Osteocyte (in vitro differentiated cells): ENCODE data around the gene P2RY10. TPM values are rescaled to one million over a fixed set of nuclear protein-coding genes. Genes with fewer than 3 reads are reported as not detected.
A peak's percentile ranks its signal among the peaks of the same experiment; 100 is the strongest.
"Not testable (repeated sequence)": the region's sequence is repeated elsewhere in the genome, so short reads cannot be mapped to it uniquely, and the experiment has no call there.

Experiments used
- DNase-seq: peaks from one replicate; pipeline ENCODE4 v3.0.0; 2021; ENCODE audit warnings: mixed read lengths; ENCODE audit not compliant: unreplicated experiment; ENCODE audit errors: extremely low spot score
- H3K27ac Mint-ChIP-seq: one replicate; pipeline ENCODE4 v1.8.0; 2021; ENCODE audit warnings: mild to moderate bottlenecking, mixed read lengths; ENCODE audit not compliant: unreplicated experiment
- H3K27me3 Mint-ChIP-seq: one replicate; pipeline ENCODE4 v1.8.0; 2021; ENCODE audit warnings: mixed read lengths; ENCODE audit not compliant: unreplicated experiment
- H3K36me3 Mint-ChIP-seq: one replicate; pipeline ENCODE4 v1.8.0; 2021; ENCODE audit warnings: mixed read lengths; ENCODE audit not compliant: unreplicated experiment
- H3K4me1 Mint-ChIP-seq: one replicate; pipeline ENCODE4 v1.8.0; 2021; ENCODE audit warnings: mixed read lengths; ENCODE audit not compliant: unreplicated experiment
- H3K4me3 Mint-ChIP-seq: one replicate; pipeline ENCODE4 v1.8.0; 2021; ENCODE audit warnings: mild to moderate bottlenecking, moderate library complexity, mixed read lengths; ENCODE audit not compliant: unreplicated experiment
- H3K9me3 Mint-ChIP-seq: one replicate; pipeline ENCODE4 v1.8.0; 2021; ENCODE audit warnings: mixed read lengths; ENCODE audit not compliant: unreplicated experiment
- microRNA-seq: library from miRNA; unstranded; fragments of <30 nt; microRNA quantifications from one replicate; pipeline ENCODE4 v1.1.0, GENCODE V29; 2020; ENCODE audit not compliant: unreplicated experiment
- total RNA-seq: library from RNA; stranded (reverse); gene quantifications from 2 replicates; pipeline ENCODE4 v1.2.1, GENCODE V29; 2021
- TF ChIP-seq, protein P1 (sequence below): fragments of 200-600 bp; sonication (generic); IDR thresholded peaks from 2 replicates; pipeline ENCODE4 v1.5.0; 2021; ENCODE audit warnings: antibody characterized with exemption, mild to moderate bottlenecking, moderate library complexity

The P2RY10 gene
- total RNA-seq, 1 donor from 2014 or later = not detected

DNA sequence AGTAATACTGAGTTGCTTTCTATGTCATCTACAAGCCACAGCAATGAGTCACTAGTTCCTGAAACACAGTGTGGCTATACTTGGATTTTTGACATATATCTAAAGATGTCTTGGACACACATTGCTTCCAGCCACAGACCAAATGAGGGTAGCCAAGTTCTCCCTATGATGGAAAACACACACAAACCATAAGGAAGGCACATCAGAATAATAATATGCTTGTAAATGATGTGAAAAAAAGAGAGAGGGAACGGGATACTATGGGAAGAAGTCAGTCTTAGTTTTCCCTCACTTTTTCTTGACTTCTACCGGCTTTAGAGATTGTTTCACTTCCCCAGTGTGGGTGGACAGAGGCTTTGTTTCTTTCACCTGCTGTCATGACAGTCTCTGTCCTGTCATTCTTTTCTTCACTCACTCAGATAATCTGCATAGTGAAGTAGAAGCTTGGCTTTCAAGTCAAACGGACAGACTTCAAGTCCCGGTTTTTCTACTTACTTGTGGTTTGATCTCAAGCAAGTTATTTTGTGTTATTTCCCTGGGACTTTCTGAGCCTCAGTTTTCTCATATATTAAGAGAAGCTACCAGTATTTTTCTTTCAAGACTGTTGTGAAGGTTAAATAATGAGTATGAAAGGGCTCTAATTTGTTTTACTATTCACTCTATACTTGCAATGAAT is 34.7 kb downstream of the P2RY10 start:
- H3K9me3 Mint-ChIP-seq = peaks cover 12% of the 10 kb centered on the region
- H3K27ac Mint-ChIP-seq = peak overlapping the region; percentile 71
- peaks cover 18% of the 10 kb centered on the region for H3K4me1 Mint-ChIP-seq
- H3K4me3 Mint-ChIP-seq = peak overlapping the region; percentile 46
- H3K36me3 Mint-ChIP-seq = peaks cover 5% of the 10 kb centered on the region
- H3K27me3 Mint-ChIP-seq = no peaks in the 10 kb centered on the region
- DNase-seq = no peak
- TF ChIP-seq, protein P1, sequence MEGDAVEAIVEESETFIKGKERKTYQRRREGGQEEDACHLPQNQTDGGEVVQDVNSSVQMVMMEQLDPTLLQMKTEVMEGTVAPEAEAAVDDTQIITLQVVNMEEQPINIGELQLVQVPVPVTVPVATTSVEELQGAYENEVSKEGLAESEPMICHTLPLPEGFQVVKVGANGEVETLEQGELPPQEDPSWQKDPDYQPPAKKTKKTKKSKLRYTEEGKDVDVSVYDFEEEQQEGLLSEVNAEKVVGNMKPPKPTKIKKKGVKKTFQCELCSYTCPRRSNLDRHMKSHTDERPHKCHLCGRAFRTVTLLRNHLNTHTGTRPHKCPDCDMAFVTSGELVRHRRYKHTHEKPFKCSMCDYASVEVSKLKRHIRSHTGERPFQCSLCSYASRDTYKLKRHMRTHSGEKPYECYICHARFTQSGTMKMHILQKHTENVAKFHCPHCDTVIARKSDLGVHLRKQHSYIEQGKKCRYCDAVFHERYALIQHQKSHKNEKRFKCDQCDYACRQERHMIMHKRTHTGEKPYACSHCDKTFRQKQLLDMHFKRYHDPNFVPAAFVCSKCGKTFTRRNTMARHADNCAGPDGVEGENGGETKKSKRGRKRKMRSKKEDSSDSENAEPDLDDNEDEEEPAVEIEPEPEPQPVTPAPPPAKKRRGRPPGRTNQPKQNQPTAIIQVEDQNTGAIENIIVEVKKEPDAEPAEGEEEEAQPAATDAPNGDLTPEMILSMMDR = no peak

GRCh38 chrX:78989349-78989748 is 44.2 kb downstream of the P2RY10 start:
- Mint-ChIP-seq H3K9me3 (peaks cover 34% of the 10 kb centered on the region), H3K27ac (no peak overlapping the region), H3K4me1 (no peaks in the 10 kb centered on the region), H3K36me3 (no peaks in the 10 kb centered on the region), H3K4me3 (no peak overlapping the region), H3K27me3 (no peaks in the 10 kb centered on the region)
- TF ChIP-seq, protein P1 = no peak
- DNase-seq = no peak

DNA sequence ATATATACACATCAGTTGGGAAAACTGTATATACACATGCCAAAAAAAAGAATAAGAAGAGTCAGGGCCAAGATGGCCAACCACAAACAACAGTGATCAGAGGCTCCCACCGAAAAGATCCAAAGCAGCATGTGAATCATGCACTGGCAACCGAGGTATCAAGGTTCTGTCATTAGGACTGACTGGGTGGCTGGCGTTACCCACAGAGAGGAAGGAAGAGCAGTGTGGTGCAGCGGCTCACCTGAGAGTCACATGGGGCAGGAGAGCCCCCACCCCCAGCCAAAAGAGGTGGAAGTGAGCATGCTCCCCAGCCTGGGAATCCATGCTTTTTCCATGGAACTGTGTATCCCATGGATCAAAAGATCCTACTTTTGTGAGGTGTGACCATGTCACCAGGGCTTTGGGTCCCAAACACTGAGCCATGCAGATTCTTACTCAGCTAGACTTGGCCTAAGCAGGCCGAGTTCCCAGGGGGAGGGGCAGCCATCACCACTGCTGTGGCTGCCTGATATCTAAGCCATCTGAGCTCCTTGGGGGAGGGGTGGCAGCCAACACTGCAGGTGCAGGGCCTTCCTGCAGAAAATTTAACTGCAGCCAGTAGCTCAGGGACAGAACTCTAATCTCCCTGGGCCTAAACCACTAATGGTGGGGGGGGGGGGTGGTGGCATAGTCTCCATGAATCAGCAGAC is 52.8 kb downstream of the P2RY10 start:
- H3K4me1 Mint-ChIP-seq = no peaks in the 10 kb centered on the region

DNA sequence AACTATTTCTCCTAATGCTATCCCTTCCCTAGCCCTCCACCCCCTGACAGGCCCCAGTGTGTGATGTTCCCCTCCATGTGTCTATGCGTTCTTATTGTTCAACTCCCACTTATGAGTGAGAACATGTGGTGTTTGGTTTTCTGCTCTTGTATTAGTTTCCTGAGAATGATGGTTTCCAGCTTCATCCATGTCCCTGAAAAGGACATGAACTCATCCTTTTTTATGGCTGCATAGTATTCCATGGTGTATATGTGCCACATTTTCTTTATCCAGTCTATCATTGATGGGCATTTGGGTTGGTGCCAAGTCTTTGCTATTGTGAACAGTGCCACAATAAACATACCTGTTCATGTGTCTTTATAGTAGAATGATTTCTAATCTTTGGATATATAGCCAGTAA is 62.3 kb downstream of the P2RY10 start:
- not testable (repeated sequence) for H3K4me3 Mint-ChIP-seq, H3K27me3 Mint-ChIP-seq, H3K27ac Mint-ChIP-seq, H3K4me1 Mint-ChIP-seq, H3K36me3 Mint-ChIP-seq, DNase-seq
- H3K9me3 Mint-ChIP-seq = peaks cover 45% of the 10 kb centered on the region

More for the DNA sequence above, 52.8 kb downstream of the P2RY10 start:
- H3K36me3 Mint-ChIP-seq = no peaks in the 10 kb centered on the region
- H3K27me3 Mint-ChIP-seq = peaks cover 6% of the 10 kb centered on the region
- TF ChIP-seq, protein P1 = no peak
- no peak overlapping the region for H3K27ac Mint-ChIP-seq
- DNase-seq = no peak
- no peak overlapping the region for H3K4me3 Mint-ChIP-seq
- peaks cover 6% of the 10 kb centered on the region for H3K9me3 Mint-ChIP-seq

Small RNA genes within 50 kb of the gene (microRNA-seq; reads per million reads assigned to microRNA genes)
- not detected for gene MIR4328

Other genes with a start within 250 kb of the P2RY10 start
- gene LPAR4, start 197.7 kb upstream of the P2RY10 start, total RNA-seq = 2.4 and 2.6 TPM in 2 replicates
- gene GPR174, start 199.3 kb downstream of the P2RY10 start, total RNA-seq = not detected in 2 replicates